Measurements from ENCODE around the gene SEPTIN3. TPM values are rescaled to one million over a fixed set of nuclear protein-coding genes. Genes with fewer than 3 reads are reported as not detected.

SEPTIN3 gene
- total and polyA plus RNA-seq, 10 of the 15 experiments (the other 5 are each of a cell fraction or from before 2014, with no cell fraction given) = 0.05 to 3.1 (median 0.87) TPM

DNA sequence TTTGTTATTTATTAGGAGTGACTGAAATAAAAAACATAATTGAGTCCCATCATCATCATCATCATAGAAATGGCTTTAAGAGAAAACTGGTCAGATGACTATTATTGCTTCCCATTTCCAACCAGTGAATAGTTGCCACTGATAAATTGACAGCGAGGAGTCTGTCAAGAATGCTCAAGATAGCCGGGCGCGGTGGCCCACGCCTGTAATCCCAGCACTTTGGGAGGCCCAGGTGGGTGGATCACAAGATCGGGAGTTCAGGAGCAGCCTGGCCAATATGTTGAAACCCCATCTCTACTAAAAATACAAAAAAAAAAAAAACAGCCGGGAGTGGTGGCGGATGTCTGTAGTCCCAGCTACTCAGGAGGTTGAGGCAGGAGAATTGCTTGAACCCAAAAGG, 31.2 kb downstream of the SEPTIN3 start:
- POLR2A ChIA-PET = interaction anchor here (0.7 kb wide), 1 partner anchor 224 kb away, joined by 4 read pairs; no protein-coding TSS in a partner anchor

DNA sequence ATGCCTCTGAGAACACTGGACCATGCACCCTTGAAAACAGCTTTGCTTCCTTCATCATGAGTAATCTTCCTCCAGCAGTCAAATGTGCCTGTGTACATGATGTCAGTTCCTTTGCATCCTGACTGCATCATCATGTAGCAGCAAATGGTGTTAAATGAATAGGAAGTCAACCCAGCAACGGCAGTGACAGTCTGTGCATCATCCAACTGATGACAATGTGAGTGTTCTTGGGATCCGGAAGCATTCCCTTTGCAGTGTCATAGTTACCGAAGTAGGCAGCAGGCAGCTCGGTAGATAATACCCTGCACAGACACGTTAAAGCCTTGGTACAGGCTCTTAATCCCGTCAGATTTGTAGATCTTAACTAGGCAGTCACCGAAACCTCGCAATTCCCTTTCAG, 31.9 kb downstream of the SEPTIN3 start:
- no peak for TF ChIP-seq KDM1A (IDR thresholded peaks at IDR 0.05; ENCODE audit: borderline replicate concordance)
- TF ChIP-seq NFIC (IDR thresholded peaks at IDR 0.05; ENCODE audit: low read depth, low read length) = no peak
- no peak for TF ChIP-seq STAT3 (IDR thresholded peaks at IDR 0.05; ENCODE audit: low read depth, low read length)
- TF ChIP-seq CREB1 (IDR thresholded peaks at IDR 0.05; ENCODE audit: low read depth) = 0 out of 2 replicates have a peak, but pooled peaks have one; percentile 24
- no peak for TF ChIP-seq SRF (IDR thresholded peaks at IDR 0.05; ENCODE audit: low read depth in 2 of 2, low read length in 2 of 2)
- TF ChIP-seq CHD2 (IDR thresholded peaks at IDR 0.05; ENCODE audit: borderline replicate concordance, low read depth, low read length) = no peak
- POLR2A ChIA-PET = interaction anchor here (0.7 kb wide), 1 partner anchor 225 kb away, joined by 4 read pairs; no protein-coding TSS in a partner anchor
- Histone ChIP-seq H3K4me1 (ENCODE audit: control insufficient read depth, insufficient read depth, low read length) (peaks cover 13% of the 10 kb centered on the region), H3K9ac (ENCODE audit: control insufficient read depth, insufficient read depth, low read length) (no peak overlapping the region), H3K27ac (ENCODE audit: control insufficient read depth, insufficient read depth) (no peak overlapping the region), H2AFZ (ENCODE audit: control insufficient read depth, low read depth, low read length) (no peak overlapping the region), H4K20me1 (ENCODE audit: control insufficient read depth, insufficient read depth) (no peaks in the 10 kb centered on the region), H3K27me3 (replicated peaks in 1 of 2; ENCODE audit: control insufficient read depth in 2 of 2, insufficient read depth in 2 of 2, low read length in 1 of 2) (no peaks in the 10 kb centered on the region), H3K79me2 (ENCODE audit: control insufficient read depth, insufficient read depth, low read length) (peaks cover 5% of the 10 kb centered on the region), H3K36me3 (ENCODE audit: control insufficient read depth in 2 of 2, insufficient read depth in 2 of 2, low read length in 1 of 2) (no peaks in the 10 kb centered on the region), H3K4me3 (no peak overlapping the region), H3K4me2 (ENCODE audit: control insufficient read depth, insufficient read depth) (no peak overlapping the region), H3K9me3 (replicated peaks; ENCODE audit: control insufficient read depth, insufficient read depth, low read length) (no peaks in the 10 kb centered on the region; the same call in 1 of the 3 replicates)
- DNase-seq (ENCODE audit: low read depth, low spot score) (no peak), FAIRE-seq (no peak), ATAC-seq (no peak)
- RAD21 ChIA-PET (ENCODE audit: unreplicated experiment) = interaction anchor here (0.7 kb wide), 1 partner anchor 54 kb away, joined by 3 read pairs; the partner anchor contains the start of gene CENPM
- 82% methylated on average over 8 of the region's 8 CpGs for WGBS (ENCODE audit: insufficient coverage, insufficient replicate concordance, low lambda C conversion rate, missing lambda C conversion rate)
- no TSS peak for BruUV-seq (replicated peaks)
- SMC1A ChIA-PET (ENCODE audit: uncharacterized antibody, unreplicated experiment) = no interaction called here
- CTCF ChIA-PET = no interaction called here
- in situ Hi-C loops (cut with MboI) = no loop called here
- intact Hi-C loops (cut with micrococcal nuclease; ENCODE audit: unreplicated experiment) = no loop called here

More for the DNA sequence above, 31.2 kb downstream of the SEPTIN3 start:
- Histone ChIP-seq H3K9ac (ENCODE audit: control insufficient read depth, insufficient read depth, low read length) (no peak overlapping the region), H3K4me3 (no peak overlapping the region), H3K9me3 (replicated peaks; ENCODE audit: control insufficient read depth, insufficient read depth, low read length) (no peaks in the 10 kb centered on the region; the same call in 1 of the 3 replicates), H3K27ac (ENCODE audit: control insufficient read depth, insufficient read depth) (no peak overlapping the region), H3K27me3 (replicated peaks in 1 of 2; ENCODE audit: control insufficient read depth in 2 of 2, insufficient read depth in 2 of 2, low read length in 1 of 2) (no peaks in the 10 kb centered on the region), H3K36me3 (ENCODE audit: control insufficient read depth in 2 of 2, insufficient read depth in 2 of 2, low read length in 1 of 2) (no peaks in the 10 kb centered on the region), H3K4me2 (ENCODE audit: control insufficient read depth, insufficient read depth) (no peak overlapping the region; the same call in 1 of the 2 replicates), H3K4me1 (ENCODE audit: control insufficient read depth, insufficient read depth, low read length) (peaks cover 20% of the 10 kb centered on the region), H3K79me2 (ENCODE audit: control insufficient read depth, insufficient read depth, low read length) (peaks cover 5% of the 10 kb centered on the region), H2AFZ (ENCODE audit: control insufficient read depth, low read depth, low read length) (no peak overlapping the region), H4K20me1 (ENCODE audit: control insufficient read depth, insufficient read depth) (no peaks in the 10 kb centered on the region)
- in situ Hi-C loops (cut with MboI) = no loop called here
- WGBS (ENCODE audit: insufficient coverage, insufficient replicate concordance, low lambda C conversion rate, missing lambda C conversion rate) = 97% methylated on average over 8 of the region's 8 CpGs
- ChIA-PET SMC1A (ENCODE audit: uncharacterized antibody, unreplicated experiment) (no interaction called here), RAD21 (ENCODE audit: unreplicated experiment) (interaction anchor here (0.7 kb wide), 1 partner anchor 54 kb away, joined by 3 read pairs; the partner anchor contains the start of gene CENPM), CTCF (interaction anchor here (1.4 kb wide), 1 partner anchor 435 kb away, joined by 3 read pairs; no protein-coding TSS in a partner anchor)
- DNase-seq (ENCODE audit: low read depth, low spot score) = no peak
- no peak for ATAC-seq
- TSS peak; percentile 57 for BruUV-seq (replicated peaks)
- TF ChIP-seq MXI1 (IDR thresholded peaks at IDR 0.05; ENCODE audit: low read depth, low read length) = no peak
- TF ChIP-seq CREB1 (IDR thresholded peaks at IDR 0.05; ENCODE audit: low read depth) = no peak
- TF ChIP-seq MTA3 (IDR thresholded peaks at IDR 0.05; ENCODE audit: borderline replicate concordance, low read length) = no peak
- no peak for FAIRE-seq
- intact Hi-C loops (cut with micrococcal nuclease; ENCODE audit: unreplicated experiment) = no loop called here

Data from GM12878 (cell line).